ENCODE results near the gene CIT. TPM values are rescaled to one million over a fixed set of nuclear protein-coding genes. Genes with fewer than 3 reads are reported as not detected.

Gene CIT
- total and polyA plus RNA-seq, 9 of the 15 experiments (the other 6 are each of a cell fraction or from before 2014, with no cell fraction given): 1.1 to 46.7 (median 21.3) TPM

GRCh38 chr12:119699199-119699760 lies 177.8 kb downstream of the CIT start:
- Histone ChIP-seq H4K20me1 (replicated peaks; ENCODE audit: control insufficient read depth, insufficient read depth, low read length) (no peaks in the 10 kb centered on the region), H2AFZ (ENCODE audit: low read depth, low read length) (no peak overlapping the region), H3K36me3 (ENCODE audit: control insufficient read depth, insufficient read depth, low read length) (peaks cover 42% of the 10 kb centered on the region), H3K4me3 (no peak overlapping the region), H3K27me3 (ENCODE audit: control insufficient read depth in 2 of 2, insufficient read depth in 2 of 2, low read length in 2 of 2) (no peaks in the 10 kb centered on the region), H3K79me2 (ENCODE audit: control insufficient read depth, insufficient read depth, low read length) (no peaks in the 10 kb centered on the region), H3K9ac (ENCODE audit: insufficient read depth in 1 of 2, low read depth in 2 of 2, low read length in 2 of 2) (no peak overlapping the region), H3K9me3 (replicated peaks; ENCODE audit: control insufficient read depth, insufficient read depth, low read depth, low read length) (no peaks in the 10 kb centered on the region), H3K4me2 (ENCODE audit: insufficient read depth, low read length) (no peak overlapping the region), H3K4me1 (replicated peaks in 1 of 2; ENCODE audit: control insufficient read depth in 2 of 2, insufficient read depth in 2 of 2, low read length in 2 of 2) (no peaks in the 10 kb centered on the region), H3K9me1 (ENCODE audit: control insufficient read depth, insufficient read depth, low read length) (no peaks in the 10 kb centered on the region), H3K27ac (ENCODE audit: extremely low read depth, low read depth, low read length) (no peak overlapping the region)
- in situ Hi-C loops (cut with MboI): no loop called here
- DNase-seq (ENCODE audit: extremely low read depth in 1 of 4, low spot score in 3 of 4) (no peak), ATAC-seq (no peak), FAIRE-seq (no peak)
- TF ChIP-seq ARID3B (CRISPR knock-in tag; IDR thresholded peaks at IDR 0.05; ENCODE audit: borderline replicate concordance) (no peak), GATA2 (CRISPR knock-in tag; IDR thresholded peaks at IDR 0.05) (no peak), COPS2 (conservative IDR thresholded peaks at IDR 0.05) (no peak), RFX1 (IDR thresholded peaks at IDR 0.05) (no peak)
- intact Hi-C loops (cut with micrococcal nuclease): no loop called here
- WGBS (ENCODE audit: insufficient coverage, low coverage, missing lambda C conversion rate): 93% methylated on average over 11 of the region's 11 CpGs
- ChIA-PET POLR2A (interaction anchor here (0.6 to 1.9 kb wide), 5 partner anchors 9 to 18 kb away, joined by 3 to 10 read pairs (median 4); no protein-coding TSS in a partner anchor), CTCF (ENCODE audit: low intra/inter-chr PET ratio) (no interaction called here)
- BruUV-seq (replicated peaks): no TSS peak

GRCh38 chr12:119696943-119697342 lies 180.2 kb downstream of the CIT start:
- ATAC-seq: no peak
- no peak for TF ChIP-seq TAL1 (IDR thresholded peaks at IDR 0.05)
- TF ChIP-seq YY1 (IDR thresholded peaks at IDR 0.05; ENCODE audit: borderline replicate concordance in 1 of 3, control insufficient read depth in 1 of 3, extremely low read depth in 1 of 3, insufficient read depth in 3 of 3, insufficient read length in 1 of 3, insufficient replicate concordance in 2 of 3, low read depth in 1 of 3, low read length in 2 of 3): no peak
- TF ChIP-seq ZNF511 (CRISPR knock-in tag; IDR thresholded peaks at IDR 0.05): no peak
- TF ChIP-seq ETV1 (tag; conservative IDR thresholded peaks at IDR 0.05; ENCODE audit: low read depth): no peak
- no peak for TF ChIP-seq SMARCA4 (IDR thresholded peaks at IDR 0.05)
- no peak for TF ChIP-seq ZZZ3 (IDR thresholded peaks at IDR 0.05)
- no peak for TF ChIP-seq RNF2 (IDR thresholded peaks at IDR 0.05)
- TF ChIP-seq FOXA3 (CRISPR knock-in tag; conservative IDR thresholded peaks at IDR 0.05 in 1 of 2, IDR thresholded peaks at IDR 0.05 in 1 of 2): no peak
- no peak for TF ChIP-seq ZNF124 (CRISPR knock-in tag; IDR thresholded peaks at IDR 0.05)
- no peak for TF ChIP-seq ZFX (CRISPR knock-in tag; IDR thresholded peaks at IDR 0.05)
- TF ChIP-seq NR1H2 (CRISPR knock-in tag; IDR thresholded peaks at IDR 0.05): no peak
- no peak for TF ChIP-seq ZNF584 (CRISPR knock-in tag; IDR thresholded peaks at IDR 0.05; ENCODE audit: low read depth)

More at GRCh38 chr12:119696943-119697342, 180.2 kb downstream of the CIT start:
- BruUV-seq (replicated peaks): no TSS peak
- H3K9me3 ChIP-seq (replicated peaks; ENCODE audit: control insufficient read depth, insufficient read depth, low read depth, low read length): no peaks in the 10 kb centered on the region
- H3K4me1 ChIP-seq (replicated peaks in 1 of 2; ENCODE audit: control insufficient read depth in 2 of 2, insufficient read depth in 2 of 2, low read length in 2 of 2): no peaks in the 10 kb centered on the region
- H3K9ac ChIP-seq (ENCODE audit: insufficient read depth in 1 of 2, low read depth in 2 of 2, low read length in 2 of 2): no peak overlapping the region
- DNase-seq (ENCODE audit: extremely low read depth in 1 of 4, low spot score in 3 of 4) (no peak), FAIRE-seq (no peak)
- 59% methylated on average over 5 of the region's 5 CpGs for WGBS (ENCODE audit: insufficient coverage, low coverage, missing lambda C conversion rate)
- POLR2A ChIA-PET: no interaction called here
- H3K4me3 ChIP-seq: no peak overlapping the region
- no peaks in the 10 kb centered on the region for H4K20me1 ChIP-seq (replicated peaks; ENCODE audit: control insufficient read depth, insufficient read depth, low read length)
- in situ Hi-C loops (cut with MboI): no loop called here
- no peak overlapping the region for H3K27ac ChIP-seq (ENCODE audit: extremely low read depth, low read depth, low read length)
- H3K36me3 ChIP-seq (ENCODE audit: control insufficient read depth, insufficient read depth, low read length): peaks cover 50% of the 10 kb centered on the region; the same call in 2 of the 3 replicates
- no peak overlapping the region for H3K4me2 ChIP-seq (ENCODE audit: insufficient read depth, low read length)
- no peaks in the 10 kb centered on the region for H3K79me2 ChIP-seq (ENCODE audit: control insufficient read depth, insufficient read depth, low read length)
- H3K9me1 ChIP-seq (ENCODE audit: control insufficient read depth, insufficient read depth, low read length): no peaks in the 10 kb centered on the region
- CTCF ChIA-PET (ENCODE audit: low intra/inter-chr PET ratio): no interaction called here
- H3K27me3 ChIP-seq (ENCODE audit: control insufficient read depth in 2 of 2, insufficient read depth in 2 of 2, low read length in 2 of 2): no peaks in the 10 kb centered on the region
- no peak overlapping the region for H2AFZ ChIP-seq (ENCODE audit: low read depth, low read length)
- intact Hi-C loops (cut with micrococcal nuclease): no loop called here

Measured in K562 (cell line).